Right atrium auricular region (tissue), 2 donors: ENCODE results near the gene RASA1. TPM values are rescaled to one million over a fixed set of nuclear protein-coding genes. Genes with fewer than 3 reads are reported as not detected.

Source experiments
- DNase-seq: peaks from one replicate; pipeline ENCODE4 v3.0.0-alpha.2; 2019; ENCODE audit warnings: low spot score
- H3K27ac ChIP-seq, 2 donors: fragments of 200-600 bp; sonication (generic); 1 replicate in 1 of 2; 2 replicates in 1 of 2; pipeline ENCODE4 v1.5.1; 2016 to 2019
- H3K27me3 ChIP-seq, 2 donors: fragments of 200-600 bp; sonication (generic); one replicate each; pipeline versions ENCODE4 v1.5.1 to v1.6.0; 2017 to 2019
- H3K36me3 ChIP-seq: fragments of 200-600 bp; sonication (generic); one replicate; pipeline ENCODE4 v1.5.1; 2016
- H3K4me1 ChIP-seq, 2 donors: fragments of 200-600 bp; sonication (generic); one replicate each; pipeline versions ENCODE4 v1.5.1 to v1.6.0; 2017 to 2019
- H3K4me3 ChIP-seq, 2 donors: fragments of 200-600 bp; sonication (generic); 1 replicate in 1 of 2; 2 replicates in 1 of 2; pipeline ENCODE4 v1.5.1; 2017 to 2019; ENCODE audit warnings: mild to moderate bottlenecking in 1 of 2, moderate library complexity in 1 of 2
- H3K9me3 ChIP-seq, 2 donors: fragments of 200-600 bp; sonication (generic); one replicate each; pipeline ENCODE4 v1.5.1; 2019
- CTCF ChIP-seq, 2 donors: fragments of 200-600 bp; sonication (generic); IDR thresholded peaks; one replicate each; pipeline ENCODE4 v1.5.1; 2019; ENCODE audit warnings: antibody characterized with exemption in 2 of 2
- total RNA-seq, 2 donors: library from RNA; depleted of rRNA; stranded (reverse); fragments of >200 nt; gene quantifications; one replicate each; pipeline ENCODE4 v1.1.0, GENCODE V29; 2016

The RASA1 gene
- total RNA-seq, 2 donors from 2014 or later = 15.7 to 18.6 TPM

GRCh38 chr5:87242242-87242641 lies 25.4 kb upstream of the RASA1 start:
- H3K4me3 ChIP-seq = no peak overlapping the region
- H3K27ac ChIP-seq = peak overlapping the region in 1 of 2 donors; percentile 32
- no peaks in the 10 kb centered on the region for H3K36me3 ChIP-seq
- H3K9me3 ChIP-seq = no peaks in the 10 kb centered on the region
- DNase-seq = no peak
- H3K27me3 ChIP-seq = no peaks in the 10 kb centered on the region
- TF ChIP-seq CTCF (IDR thresholded peaks at IDR 0.05) = no peak
- no peaks in the 10 kb centered on the region for H3K4me1 ChIP-seq

GRCh38 chr5:87243161-87243844 lies 24.4 kb upstream of the RASA1 start:
- no peak for TF ChIP-seq CTCF (IDR thresholded peaks at IDR 0.05)
- H3K27ac ChIP-seq = peak overlapping the region in 1 of 2 donors; percentile 32

GRCh38 chr5:87245451-87245850 lies 22.2 kb upstream of the RASA1 start:
- Histone ChIP-seq H3K36me3 (no peaks in the 10 kb centered on the region), H3K27me3 (no peaks in the 10 kb centered on the region), H3K27ac (no peak overlapping the region), H3K4me1 (no peaks in the 10 kb centered on the region), H3K9me3 (no peaks in the 10 kb centered on the region), H3K4me3 (no peak overlapping the region)
- no peak for TF ChIP-seq CTCF (IDR thresholded peaks at IDR 0.05)
- no peak for DNase-seq

More at GRCh38 chr5:87243161-87243844, 24.4 kb upstream of the RASA1 start:
- H3K4me3 ChIP-seq = no peak overlapping the region
- H3K36me3 ChIP-seq = no peaks in the 10 kb centered on the region
- no peaks in the 10 kb centered on the region for H3K4me1 ChIP-seq
- no peak for DNase-seq
- H3K27me3 ChIP-seq = no peaks in the 10 kb centered on the region
- H3K9me3 ChIP-seq = no peaks in the 10 kb centered on the region

GRCh38 chr5:87246061-87246460 lies 21.6 kb upstream of the RASA1 start:
- Histone ChIP-seq H3K4me1 (no peaks in the 10 kb centered on the region), H3K27me3 (no peaks in the 10 kb centered on the region), H3K4me3 (no peak overlapping the region), H3K9me3 (no peaks in the 10 kb centered on the region), H3K27ac (no peak overlapping the region), H3K36me3 (no peaks in the 10 kb centered on the region)
- TF ChIP-seq CTCF (IDR thresholded peaks at IDR 0.05) = no peak
- DNase-seq = no peak

- Histone ChIP-seq H3K4me1 (no peaks in the 10 kb centered on the region), H3K27ac (no peak overlapping the region), H3K4me3 (no peak overlapping the region), H3K9me3 (no peaks in the 10 kb centered on the region), H3K36me3 (no peaks in the 10 kb centered on the region), H3K27me3 (no peaks in the 10 kb centered on the region)
- no peak for TF ChIP-seq CTCF (IDR thresholded peaks at IDR 0.05)
- no peak for DNase-seq
Measured at GRCh38 chr5:87252283-87252605, 15.4 kb upstream of the RASA1 start.

- Histone ChIP-seq H3K36me3 (no peaks in the 10 kb centered on the region), H3K9me3 (no peaks in the 10 kb centered on the region), H3K4me1 (no peaks in the 10 kb centered on the region), H3K27me3 (no peaks in the 10 kb centered on the region), H3K4me3 (no peak overlapping the region), H3K27ac (no peak overlapping the region)
- no peak for DNase-seq
- TF ChIP-seq CTCF (IDR thresholded peaks at IDR 0.05) = no peak
Measured at GRCh38 chr5:87254035-87254434, 13.6 kb upstream of the RASA1 start.
